ENCODE data around the gene MCTP1. TPM values are rescaled to one million over a fixed set of nuclear protein-coding genes. Genes with fewer than 3 reads are reported as not detected.

MCTP1 gene
- polyA plus RNA-seq, 1 donor from 2014 or later: 1.9 TPM

GRCh38 chr5:94791829-94792228 lies 493.1 kb downstream of the MCTP1 start:
- peaks cover 92% of the 10 kb centered on the region for H3K27me3 ChIP-seq (ENCODE audit: insufficient read depth, low read depth, low read length)
- no peaks in the 10 kb centered on the region for H3K9me2 ChIP-seq (ENCODE audit: insufficient read depth, low read length)
- H3K36me3 ChIP-seq (ENCODE audit: insufficient read depth, low read length): no peaks in the 10 kb centered on the region
- H3K27ac ChIP-seq (ENCODE audit: low read length): no peak overlapping the region
- no peaks in the 10 kb centered on the region for H3K9me3 ChIP-seq (ENCODE audit: low read length)
- no peak overlapping the region for H3K4me2 ChIP-seq (ENCODE audit: low read length)
- H4K20me1 ChIP-seq (ENCODE audit: insufficient read depth): no peaks in the 10 kb centered on the region
- H2AFZ ChIP-seq (ENCODE audit: low read depth, low read length): no peak overlapping the region
- TF ChIP-seq EZH2 (IDR thresholded peaks at IDR 0.05; ENCODE audit: borderline replicate concordance, insufficient read depth, low read length, poor library complexity, severe bottlenecking) (no peak), POLR2AphosphoS5 (IDR thresholded peaks at IDR 0.05) (no peak), TAF1 (IDR thresholded peaks at IDR 0.05; ENCODE audit: low read depth) (no peak), SMC3 (conservative IDR thresholded peaks at IDR 0.05; ENCODE audit: poor library complexity) (no peak), EP300 (conservative IDR thresholded peaks at IDR 0.05; ENCODE audit: poor library complexity, severe bottlenecking) (no peak)
- TF ChIP-seq, protein P1, sequence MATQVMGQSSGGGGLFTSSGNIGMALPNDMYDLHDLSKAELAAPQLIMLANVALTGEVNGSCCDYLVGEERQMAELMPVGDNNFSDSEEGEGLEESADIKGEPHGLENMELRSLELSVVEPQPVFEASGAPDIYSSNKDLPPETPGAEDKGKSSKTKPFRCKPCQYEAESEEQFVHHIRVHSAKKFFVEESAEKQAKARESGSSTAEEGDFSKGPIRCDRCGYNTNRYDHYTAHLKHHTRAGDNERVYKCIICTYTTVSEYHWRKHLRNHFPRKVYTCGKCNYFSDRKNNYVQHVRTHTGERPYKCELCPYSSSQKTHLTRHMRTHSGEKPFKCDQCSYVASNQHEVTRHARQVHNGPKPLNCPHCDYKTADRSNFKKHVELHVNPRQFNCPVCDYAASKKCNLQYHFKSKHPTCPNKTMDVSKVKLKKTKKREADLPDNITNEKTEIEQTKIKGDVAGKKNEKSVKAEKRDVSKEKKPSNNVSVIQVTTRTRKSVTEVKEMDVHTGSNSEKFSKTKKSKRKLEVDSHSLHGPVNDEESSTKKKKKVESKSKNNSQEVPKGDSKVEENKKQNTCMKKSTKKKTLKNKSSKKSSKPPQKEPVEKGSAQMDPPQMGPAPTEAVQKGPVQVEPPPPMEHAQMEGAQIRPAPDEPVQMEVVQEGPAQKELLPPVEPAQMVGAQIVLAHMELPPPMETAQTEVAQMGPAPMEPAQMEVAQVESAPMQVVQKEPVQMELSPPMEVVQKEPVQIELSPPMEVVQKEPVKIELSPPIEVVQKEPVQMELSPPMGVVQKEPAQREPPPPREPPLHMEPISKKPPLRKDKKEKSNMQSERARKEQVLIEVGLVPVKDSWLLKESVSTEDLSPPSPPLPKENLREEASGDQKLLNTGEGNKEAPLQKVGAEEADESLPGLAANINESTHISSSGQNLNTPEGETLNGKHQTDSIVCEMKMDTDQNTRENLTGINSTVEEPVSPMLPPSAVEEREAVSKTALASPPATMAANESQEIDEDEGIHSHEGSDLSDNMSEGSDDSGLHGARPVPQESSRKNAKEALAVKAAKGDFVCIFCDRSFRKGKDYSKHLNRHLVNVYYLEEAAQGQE (IDR thresholded peaks at IDR 0.05; ENCODE audit: borderline replicate concordance): no peak
- H3F3A ChIP-seq (ENCODE audit: insufficient read depth, low read length, poor library complexity, severe bottlenecking): no peaks in the 10 kb centered on the region
- no peak overlapping the region for H3K9ac ChIP-seq (ENCODE audit: low read length)
- no peaks in the 10 kb centered on the region for H3K79me2 ChIP-seq (replicated peaks; ENCODE audit: insufficient read depth, low read length)
- H3K4me3 ChIP-seq (ENCODE audit: low read length): no peak overlapping the region

DNA sequence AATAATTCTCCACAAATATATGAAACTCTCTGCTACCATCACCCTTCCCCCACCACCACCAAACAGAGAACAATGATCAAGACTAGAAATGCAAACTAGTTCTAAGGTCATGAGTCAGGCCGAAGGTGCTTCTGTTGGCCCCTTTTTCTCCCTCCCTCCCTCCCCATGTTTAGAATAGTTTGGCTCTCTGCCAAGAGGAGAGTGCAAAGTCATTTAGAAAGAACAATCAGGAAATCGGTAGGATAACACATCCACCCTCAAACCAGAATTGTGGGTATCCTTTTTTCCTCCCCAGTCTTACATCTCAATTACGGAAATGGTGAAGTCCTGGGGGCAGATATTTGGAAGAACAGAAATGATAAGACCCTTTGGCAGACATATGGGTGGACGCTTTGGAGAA lies 496.4 kb downstream of the MCTP1 start:
- no peak overlapping the region for H3K9ac ChIP-seq (ENCODE audit: low read length)
- H3K9me3 ChIP-seq (ENCODE audit: low read length): no peaks in the 10 kb centered on the region
- no peaks in the 10 kb centered on the region for H3K79me2 ChIP-seq (replicated peaks; ENCODE audit: insufficient read depth, low read length)
- H3K27me3 ChIP-seq (ENCODE audit: insufficient read depth, low read depth, low read length): peaks cover 89% of the 10 kb centered on the region
- no peak overlapping the region for H3K4me2 ChIP-seq (ENCODE audit: low read length)
- no peaks in the 10 kb centered on the region for H3K9me2 ChIP-seq (ENCODE audit: insufficient read depth, low read length)
- no peak overlapping the region for H2AFZ ChIP-seq (ENCODE audit: low read depth, low read length)
- TF ChIP-seq EP300 (conservative IDR thresholded peaks at IDR 0.05; ENCODE audit: poor library complexity, severe bottlenecking): no peak
- TF ChIP-seq SMC3 (conservative IDR thresholded peaks at IDR 0.05; ENCODE audit: poor library complexity): no peak
- TF ChIP-seq EZH2 (IDR thresholded peaks at IDR 0.05; ENCODE audit: borderline replicate concordance, insufficient read depth, low read length, poor library complexity, severe bottlenecking): no peak
- no peak for TF ChIP-seq RAD21 (conservative IDR thresholded peaks at IDR 0.05)
- no peak for TF ChIP-seq TAF1 (IDR thresholded peaks at IDR 0.05; ENCODE audit: low read depth)
- TF ChIP-seq POLR2AphosphoS5 (IDR thresholded peaks at IDR 0.05): no peak
- no peak for TF ChIP-seq MXI1 (conservative IDR thresholded peaks at IDR 0.05; ENCODE audit: poor library complexity, severe bottlenecking)
- no peak overlapping the region for H3K27ac ChIP-seq (ENCODE audit: low read length)
- no peaks in the 10 kb centered on the region for H3K36me3 ChIP-seq (ENCODE audit: insufficient read depth, low read length)
- H3F3A ChIP-seq (ENCODE audit: insufficient read depth, low read length, poor library complexity, severe bottlenecking): no peaks in the 10 kb centered on the region
- no peaks in the 10 kb centered on the region for H4K20me1 ChIP-seq (ENCODE audit: insufficient read depth)
- H3K4me3 ChIP-seq (ENCODE audit: low read length): no peak overlapping the region

- Histone ChIP-seq H4K20me1 (ENCODE audit: insufficient read depth) (no peaks in the 10 kb centered on the region), H3F3A (ENCODE audit: insufficient read depth, low read length, poor library complexity, severe bottlenecking) (no peaks in the 10 kb centered on the region), H3K9ac (ENCODE audit: low read length) (no peak overlapping the region), H3K27me3 (ENCODE audit: insufficient read depth, low read depth, low read length) (peaks cover 81% of the 10 kb centered on the region), H3K9me3 (ENCODE audit: low read length) (no peaks in the 10 kb centered on the region), H3K79me2 (replicated peaks; ENCODE audit: insufficient read depth, low read length) (no peaks in the 10 kb centered on the region), H3K27ac (ENCODE audit: low read length) (no peak overlapping the region), H3K36me3 (ENCODE audit: insufficient read depth, low read length) (no peaks in the 10 kb centered on the region), H3K9me2 (ENCODE audit: insufficient read depth, low read length) (no peaks in the 10 kb centered on the region), H3K4me3 (ENCODE audit: low read length) (no peak overlapping the region), H2AFZ (ENCODE audit: low read depth, low read length) (no peak overlapping the region), H3K4me2 (ENCODE audit: low read length) (no peak overlapping the region)
- TF ChIP-seq TAF1 (IDR thresholded peaks at IDR 0.05; ENCODE audit: low read depth): no peak
- TF ChIP-seq RAD21 (conservative IDR thresholded peaks at IDR 0.05): peak; percentile 72
- no peak for TF ChIP-seq EZH2 (IDR thresholded peaks at IDR 0.05; ENCODE audit: borderline replicate concordance, insufficient read depth, low read length, poor library complexity, severe bottlenecking)
- TF ChIP-seq POLR2AphosphoS5 (IDR thresholded peaks at IDR 0.05): no peak
- TF ChIP-seq SMC3 (conservative IDR thresholded peaks at IDR 0.05; ENCODE audit: poor library complexity): peak; percentile 58
- TF ChIP-seq, protein P1 (IDR thresholded peaks at IDR 0.05; ENCODE audit: borderline replicate concordance): no peak
- TF ChIP-seq, protein P2, sequence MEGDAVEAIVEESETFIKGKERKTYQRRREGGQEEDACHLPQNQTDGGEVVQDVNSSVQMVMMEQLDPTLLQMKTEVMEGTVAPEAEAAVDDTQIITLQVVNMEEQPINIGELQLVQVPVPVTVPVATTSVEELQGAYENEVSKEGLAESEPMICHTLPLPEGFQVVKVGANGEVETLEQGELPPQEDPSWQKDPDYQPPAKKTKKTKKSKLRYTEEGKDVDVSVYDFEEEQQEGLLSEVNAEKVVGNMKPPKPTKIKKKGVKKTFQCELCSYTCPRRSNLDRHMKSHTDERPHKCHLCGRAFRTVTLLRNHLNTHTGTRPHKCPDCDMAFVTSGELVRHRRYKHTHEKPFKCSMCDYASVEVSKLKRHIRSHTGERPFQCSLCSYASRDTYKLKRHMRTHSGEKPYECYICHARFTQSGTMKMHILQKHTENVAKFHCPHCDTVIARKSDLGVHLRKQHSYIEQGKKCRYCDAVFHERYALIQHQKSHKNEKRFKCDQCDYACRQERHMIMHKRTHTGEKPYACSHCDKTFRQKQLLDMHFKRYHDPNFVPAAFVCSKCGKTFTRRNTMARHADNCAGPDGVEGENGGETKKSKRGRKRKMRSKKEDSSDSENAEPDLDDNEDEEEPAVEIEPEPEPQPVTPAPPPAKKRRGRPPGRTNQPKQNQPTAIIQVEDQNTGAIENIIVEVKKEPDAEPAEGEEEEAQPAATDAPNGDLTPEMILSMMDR (IDR thresholded peaks at IDR 0.05; ENCODE audit: poor library complexity, severe bottlenecking): peak; percentile 66
- no peak for TF ChIP-seq EP300 (conservative IDR thresholded peaks at IDR 0.05; ENCODE audit: poor library complexity, severe bottlenecking)
- TF ChIP-seq MXI1 (conservative IDR thresholded peaks at IDR 0.05; ENCODE audit: poor library complexity, severe bottlenecking): no peak
These were observed 500.1 kb downstream of the MCTP1 start for GRCh38 chr5:94784536-94785505.

Data from neural cell (in vitro differentiated cells).